Measurements from ENCODE around the gene PRDM8. TPM values are rescaled to one million over a fixed set of nuclear protein-coding genes. Genes with fewer than 3 reads are reported as not detected.

Gene PRDM8
- total and polyA plus RNA-seq, 2 experiments from 2014 or later: 1.7 to 4.4 TPM

GRCh38 chr4:80204433-80205011 is 7.2 kb downstream of the PRDM8 start:
- Histone ChIP-seq H3K4me1 (ENCODE audit: insufficient read depth) (no peaks in the 10 kb centered on the region), H2AFZ (no peak overlapping the region), H3K27ac (no peak overlapping the region), H3K4me3 (no peak overlapping the region), H3K4me2 (ENCODE audit: unreplicated experiment) (no peak overlapping the region), H3K9me3 (ENCODE audit: low read depth) (no peaks in the 10 kb centered on the region), H3K9ac (no peak overlapping the region), H3K79me2 (ENCODE audit: insufficient read depth) (no peaks in the 10 kb centered on the region), H4K20me1 (ENCODE audit: insufficient read depth) (no peaks in the 10 kb centered on the region), H3K27me3 (replicated peaks; ENCODE audit: insufficient read depth) (no peaks in the 10 kb centered on the region), H3F3A (ENCODE audit: insufficient read depth) (0 out of 2 replicates have a peak, but pooled peaks cover 9% of the 10 kb centered on the region), H3K36me3 (ENCODE audit: low read depth) (no peaks in the 10 kb centered on the region), H3K9me2 (ENCODE audit: insufficient read depth) (no peaks in the 10 kb centered on the region)
- DNase-seq: no peak
- WGBS, 2 experiments (ENCODE audit: low coverage in 1 of 2, low lambda C conversion rate in 2 of 2, missing lambda C conversion rate in 2 of 2): 97 to 98% methylated on average over 5 of the region's 5 CpGs
- in situ Hi-C loops (cut with MboI): loop anchor here (25.0 kb wide), 1 partner anchor 1267 kb away; the partner anchor contains the start of gene PAQR3
- TF ChIP-seq EZH2 (IDR thresholded peaks at IDR 0.05; ENCODE audit: insufficient read depth, poor library complexity, severe bottlenecking) (no peak), EZH2phosphoT487 (IDR thresholded peaks at IDR 0.05; ENCODE audit: insufficient read depth, low read depth) (no peak)

DNA sequence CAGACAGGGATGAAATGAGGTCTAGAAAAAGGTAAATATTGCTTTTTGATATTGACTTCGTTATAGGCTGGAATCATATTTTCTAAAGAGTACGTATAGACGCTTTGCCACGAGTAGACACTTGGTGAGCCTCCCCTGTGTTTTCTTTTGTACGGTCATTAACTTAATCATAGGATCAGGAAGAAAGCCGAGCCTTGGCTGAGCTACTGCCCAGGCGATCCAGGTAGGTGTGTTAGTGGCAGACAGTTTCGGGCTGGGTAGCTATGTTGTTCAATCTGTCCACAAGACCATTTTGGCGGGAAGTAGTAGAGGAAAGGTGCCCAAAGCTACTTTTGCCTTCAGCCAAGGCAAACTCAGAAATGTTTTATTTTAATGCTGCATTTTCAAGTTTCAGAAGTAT is 8.8 kb downstream of the PRDM8 start:
- no peaks in the 10 kb centered on the region for H3K9me2 ChIP-seq (ENCODE audit: insufficient read depth)
- no peaks in the 10 kb centered on the region for H3K27me3 ChIP-seq (replicated peaks; ENCODE audit: insufficient read depth)
- no peak overlapping the region for H3K4me3 ChIP-seq
- H3K36me3 ChIP-seq (ENCODE audit: low read depth): no peaks in the 10 kb centered on the region
- no peak overlapping the region for H3K4me2 ChIP-seq (ENCODE audit: unreplicated experiment)
- in situ Hi-C loops (cut with MboI): loop anchor here (25.0 kb wide), 1 partner anchor 1269 kb away; the partner anchor contains the start of gene PAQR3
- no peaks in the 10 kb centered on the region for H3K9me3 ChIP-seq (ENCODE audit: low read depth)
- H4K20me1 ChIP-seq (ENCODE audit: insufficient read depth): no peaks in the 10 kb centered on the region
- no peaks in the 10 kb centered on the region for H3K79me2 ChIP-seq (ENCODE audit: insufficient read depth)
- H3K4me1 ChIP-seq (ENCODE audit: insufficient read depth): no peaks in the 10 kb centered on the region
- no peak overlapping the region for H3K27ac ChIP-seq
- DNase-seq: no peak
- WGBS, 2 experiments (ENCODE audit: low coverage in 1 of 2, low lambda C conversion rate in 2 of 2, missing lambda C conversion rate in 2 of 2): 92 to 95% methylated on average over 9 of the region's 9 CpGs
- H2AFZ ChIP-seq: no peak overlapping the region
- TF ChIP-seq EZH2 (IDR thresholded peaks at IDR 0.05; ENCODE audit: insufficient read depth, poor library complexity, severe bottlenecking) (no peak), EZH2phosphoT487 (IDR thresholded peaks at IDR 0.05; ENCODE audit: insufficient read depth, low read depth) (no peak)
- H3K9ac ChIP-seq: no peak overlapping the region
- 0 out of 2 replicates have a peak, but pooled peaks cover 9% of the 10 kb centered on the region for H3F3A ChIP-seq (ENCODE audit: insufficient read depth)

GRCh38 chr4:80206521-80207171 is 9.3 kb downstream of the PRDM8 start:
- H3K27ac ChIP-seq: no peak overlapping the region
- H3K4me3 ChIP-seq: no peak overlapping the region
- no peaks in the 10 kb centered on the region for H3K27me3 ChIP-seq (replicated peaks; ENCODE audit: insufficient read depth)
- no peak overlapping the region for H3K4me2 ChIP-seq (ENCODE audit: unreplicated experiment)
- in situ Hi-C loops (cut with MboI): loop anchor here (25.0 kb wide), 1 partner anchor 1269 kb away; the partner anchor contains the start of gene PAQR3
- TF ChIP-seq EZH2 (IDR thresholded peaks at IDR 0.05; ENCODE audit: insufficient read depth, poor library complexity, severe bottlenecking): no peak
- no peak for TF ChIP-seq EZH2phosphoT487 (IDR thresholded peaks at IDR 0.05; ENCODE audit: insufficient read depth, low read depth)
- no peak overlapping the region for H3K9ac ChIP-seq
- no peak for DNase-seq
- H4K20me1 ChIP-seq (ENCODE audit: insufficient read depth): no peaks in the 10 kb centered on the region
- no peaks in the 10 kb centered on the region for H3K9me3 ChIP-seq (ENCODE audit: low read depth)
- H3K36me3 ChIP-seq (ENCODE audit: low read depth): no peaks in the 10 kb centered on the region
- 0 out of 2 replicates have a peak, but pooled peaks cover 9% of the 10 kb centered on the region for H3F3A ChIP-seq (ENCODE audit: insufficient read depth)
- WGBS, 2 experiments (ENCODE audit: low coverage in 1 of 2, low lambda C conversion rate in 2 of 2, missing lambda C conversion rate in 2 of 2): 82 to 84% methylated on average over 26 to 29 of the region's 29 CpGs
- H3K9me2 ChIP-seq (ENCODE audit: insufficient read depth): no peaks in the 10 kb centered on the region
- H3K79me2 ChIP-seq (ENCODE audit: insufficient read depth): no peaks in the 10 kb centered on the region
- no peak overlapping the region for H2AFZ ChIP-seq
- no peaks in the 10 kb centered on the region for H3K4me1 ChIP-seq (ENCODE audit: insufficient read depth)

- Histone ChIP-seq H3K27ac (no peak overlapping the region), H2AFZ (no peak overlapping the region), H3F3A (ENCODE audit: insufficient read depth) (peaks cover 13% of the 10 kb centered on the region; the same call in 1 of the 2 replicates), H3K4me2 (ENCODE audit: unreplicated experiment) (no peak overlapping the region), H3K9me3 (ENCODE audit: low read depth) (no peaks in the 10 kb centered on the region), H3K9ac (no peak overlapping the region), H3K36me3 (ENCODE audit: low read depth) (no peaks in the 10 kb centered on the region), H3K9me2 (ENCODE audit: insufficient read depth) (no peaks in the 10 kb centered on the region), H3K4me3 (no peak overlapping the region), H3K27me3 (replicated peaks; ENCODE audit: insufficient read depth) (no peaks in the 10 kb centered on the region), H3K79me2 (ENCODE audit: insufficient read depth) (no peaks in the 10 kb centered on the region), H3K4me1 (ENCODE audit: insufficient read depth) (no peaks in the 10 kb centered on the region), H4K20me1 (ENCODE audit: insufficient read depth) (no peaks in the 10 kb centered on the region)
- WGBS, 2 experiments (ENCODE audit: low coverage in 1 of 2, low lambda C conversion rate in 2 of 2, missing lambda C conversion rate in 2 of 2): 55 to 56% methylated on average over 27 of the region's 27 CpGs
- no peak for DNase-seq
- TF ChIP-seq EZH2phosphoT487 (IDR thresholded peaks at IDR 0.05; ENCODE audit: insufficient read depth, low read depth) (no peak), EZH2 (IDR thresholded peaks at IDR 0.05; ENCODE audit: insufficient read depth, poor library complexity, severe bottlenecking) (no peak)
- in situ Hi-C loops (cut with MboI): loop anchor here (25.0 kb wide), 1 partner anchor 1270 kb away; the partner anchor contains the start of gene PAQR3
Measured at GRCh38 chr4:80207172-80207583, 9.9 kb downstream of the PRDM8 start.

Data from GM23248 (cell line).